ENCODE results near the gene GGT5.

GGT5 gene

GRCh38 chr22:24232725-24233124 lies 12.2 kb downstream of the GGT5 start:
- TF ChIP-seq SIN3A (IDR thresholded peaks at IDR 0.05; ENCODE audit: borderline replicate concordance, insufficient read depth, low read length) = no peak
- TF ChIP-seq POLR2AphosphoS5 (IDR thresholded peaks at IDR 0.05; ENCODE audit: low read depth, low read length) = no peak
- TF ChIP-seq TAF1 (IDR thresholded peaks at IDR 0.05; ENCODE audit: borderline replicate concordance, insufficient read depth, low read length) = no peak
- no peak for TF ChIP-seq FOXP2 (optimal IDR thresholded peaks at IDR 0.05; ENCODE audit: borderline replicate concordance, extremely low read depth, extremely low read length, insufficient read depth)
- no peak for TF ChIP-seq REST (IDR thresholded peaks at IDR 0.05; ENCODE audit: insufficient read depth in 1 of 2, low read depth in 2 of 2, low read length in 2 of 2)

GRCh38 chr22:24232124-24232523 lies 12.8 kb downstream of the GGT5 start:
- no peak for TF ChIP-seq SIN3A (IDR thresholded peaks at IDR 0.05; ENCODE audit: borderline replicate concordance, insufficient read depth, low read length)
- no peak for TF ChIP-seq REST (IDR thresholded peaks at IDR 0.05; ENCODE audit: insufficient read depth in 1 of 2, low read depth in 2 of 2, low read length in 2 of 2)
- no peak for TF ChIP-seq FOXP2 (optimal IDR thresholded peaks at IDR 0.05; ENCODE audit: borderline replicate concordance, extremely low read depth, extremely low read length, insufficient read depth)
- TF ChIP-seq TAF1 (IDR thresholded peaks at IDR 0.05; ENCODE audit: borderline replicate concordance, insufficient read depth, low read length) = no peak
- TF ChIP-seq POLR2AphosphoS5 (IDR thresholded peaks at IDR 0.05; ENCODE audit: low read depth, low read length) = no peak

- no peak for TF ChIP-seq SIN3A (IDR thresholded peaks at IDR 0.05; ENCODE audit: borderline replicate concordance, insufficient read depth, low read length)
- TF ChIP-seq FOXP2 (optimal IDR thresholded peaks at IDR 0.05; ENCODE audit: borderline replicate concordance, extremely low read depth, extremely low read length, insufficient read depth) = no peak
- no peak for TF ChIP-seq POLR2AphosphoS5 (IDR thresholded peaks at IDR 0.05; ENCODE audit: low read depth, low read length)
- TF ChIP-seq TAF1 (IDR thresholded peaks at IDR 0.05; ENCODE audit: borderline replicate concordance, insufficient read depth, low read length) = no peak
- no peak for TF ChIP-seq REST (IDR thresholded peaks at IDR 0.05; ENCODE audit: insufficient read depth in 1 of 2, low read depth in 2 of 2, low read length in 2 of 2)
Measured at GRCh38 chr22:24231706-24232105, 13.2 kb downstream of the GGT5 start.

- TF ChIP-seq SIN3A (IDR thresholded peaks at IDR 0.05; ENCODE audit: borderline replicate concordance, insufficient read depth, low read length) = no peak
- no peak for TF ChIP-seq TAF1 (IDR thresholded peaks at IDR 0.05; ENCODE audit: borderline replicate concordance, insufficient read depth, low read length)
- TF ChIP-seq POLR2AphosphoS5 (IDR thresholded peaks at IDR 0.05; ENCODE audit: low read depth, low read length) = no peak
- no peak for TF ChIP-seq FOXP2 (optimal IDR thresholded peaks at IDR 0.05; ENCODE audit: borderline replicate concordance, extremely low read depth, extremely low read length, insufficient read depth)
- TF ChIP-seq REST (IDR thresholded peaks at IDR 0.05; ENCODE audit: insufficient read depth in 1 of 2, low read depth in 2 of 2, low read length in 2 of 2) = no peak
Measured at GRCh38 chr22:24230911-24231656, 13.8 kb downstream of the GGT5 start.
